ENCODE measurements around the gene CFAP61.
A peak's percentile ranks its signal among the peaks of the same experiment; 100 is the strongest.

Gene CFAP61

GRCh38 chr20:20363799-20364592 is 311.7 kb downstream of the CFAP61 start (continued):
- TF ChIP-seq PATZ1 (tag by site-specific recombination; IDR thresholded peaks at IDR 0.05) (peak; percentile 36; the same call in 1 of the 2 replicates), ZFHX2 (tag by site-specific recombination; conservative IDR thresholded peaks at IDR 0.05) (0 out of 2 replicates have a peak, but pooled peaks have one; percentile 5), ZXDB (tag by site-specific recombination; IDR thresholded peaks at IDR 0.05) (no peak), PBX3 (CRISPR knock-in tag; IDR thresholded peaks at IDR 0.05) (0 out of 2 replicates have a peak, but pooled peaks have one; percentile 17), ZBTB1 (tag by site-specific recombination; IDR thresholded peaks at IDR 0.05) (no peak), ZSCAN30 (tag by site-specific recombination; IDR thresholded peaks at IDR 0.05) (0 out of 2 replicates have a peak, but pooled peaks have one; percentile 45), ZNF513 (tag by site-specific recombination; IDR thresholded peaks at IDR 0.05) (no peak), BCL11A (tag by site-specific recombination; IDR thresholded peaks at IDR 0.05; ENCODE audit: low read depth) (peak; percentile 20; the same call in 1 of the 2 replicates), ZIC2 (tag by site-specific recombination; IDR thresholded peaks at IDR 0.05) (peak; percentile 33), BCL6B (tag by site-specific recombination; IDR thresholded peaks at IDR 0.05) (no peak), ZNF146 (tag by site-specific recombination; IDR thresholded peaks at IDR 0.05) (no peak), ZNF777 (tag by site-specific recombination; IDR thresholded peaks at IDR 0.05; ENCODE audit: borderline replicate concordance) (peak; percentile 95), ZSCAN23 (tag by site-specific recombination; IDR thresholded peaks at IDR 0.05) (no peak), ZEB2 (tag by site-specific recombination; IDR thresholded peaks at IDR 0.05) (peak; percentile 31; the same call in 1 of the 2 replicates), ZNF677 (tag by site-specific recombination; IDR thresholded peaks at IDR 0.05) (no peak), GLI2 (tag by site-specific recombination; IDR thresholded peaks at IDR 0.05; ENCODE audit: borderline replicate concordance, low read depth) (0 out of 2 replicates have a peak, but pooled peaks have one; percentile 37), ZSCAN16 (tag by site-specific recombination; IDR thresholded peaks at IDR 0.05) (no peak), ZNF768 (tag by site-specific recombination; IDR thresholded peaks at IDR 0.05) (no peak), YY1 (tag by site-specific recombination; IDR thresholded peaks at IDR 0.05) (no peak), ZNF549 (tag by site-specific recombination; IDR thresholded peaks at IDR 0.05) (no peak), ZNF596 (tag by site-specific recombination; IDR thresholded peaks at IDR 0.05) (0 out of 2 replicates have a peak, but pooled peaks have one; percentile 2), ZBTB8A (tag by site-specific recombination; IDR thresholded peaks at IDR 0.05) (peak; percentile 78), WT1 (tag by site-specific recombination; IDR thresholded peaks at IDR 0.05) (0 out of 2 replicates have a peak, but pooled peaks have one; percentile 9), PRDM4 (tag by site-specific recombination; IDR thresholded peaks at IDR 0.05) (peak; percentile 96), ZBTB26 (tag by site-specific recombination; optimal IDR thresholded peaks at IDR 0.05) (peak; percentile 50), ZNF692 (tag by site-specific recombination; IDR thresholded peaks at IDR 0.05) (peak; percentile 56; the same call in 1 of the 2 replicates), FEZF1 (tag by site-specific recombination; IDR thresholded peaks at IDR 0.05) (peak; percentile 16; the same call in 1 of the 2 replicates), ZNF660 (tag by site-specific recombination; IDR thresholded peaks at IDR 0.05) (peak; percentile 41; the same call in 1 of the 2 replicates)
